Stimulated activated CD8-positive, alpha-beta memory T cell treated with anti-CD3 and anti-CD28 coated beads, Interleukin-4, amount 100 ng/mL, for 24 hours (primary cell): Measurements from ENCODE around the gene FAM111A.
"Not testable (repeated sequence)": the region's sequence is repeated elsewhere in the genome, so short reads cannot be mapped to it uniquely, and the experiment has no call there.

Experiments used
- DNase-seq: peaks from one replicate; pipeline ENCODE4 v3.0.0-alpha.2; 2020; ENCODE audit warnings: low read depth

FAM111A gene, protein sequence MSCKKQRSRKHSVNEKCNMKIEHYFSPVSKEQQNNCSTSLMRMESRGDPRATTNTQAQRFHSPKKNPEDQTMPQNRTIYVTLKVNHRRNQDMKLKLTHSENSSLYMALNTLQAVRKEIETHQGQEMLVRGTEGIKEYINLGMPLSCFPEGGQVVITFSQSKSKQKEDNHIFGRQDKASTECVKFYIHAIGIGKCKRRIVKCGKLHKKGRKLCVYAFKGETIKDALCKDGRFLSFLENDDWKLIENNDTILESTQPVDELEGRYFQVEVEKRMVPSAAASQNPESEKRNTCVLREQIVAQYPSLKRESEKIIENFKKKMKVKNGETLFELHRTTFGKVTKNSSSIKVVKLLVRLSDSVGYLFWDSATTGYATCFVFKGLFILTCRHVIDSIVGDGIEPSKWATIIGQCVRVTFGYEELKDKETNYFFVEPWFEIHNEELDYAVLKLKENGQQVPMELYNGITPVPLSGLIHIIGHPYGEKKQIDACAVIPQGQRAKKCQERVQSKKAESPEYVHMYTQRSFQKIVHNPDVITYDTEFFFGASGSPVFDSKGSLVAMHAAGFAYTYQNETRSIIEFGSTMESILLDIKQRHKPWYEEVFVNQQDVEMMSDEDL

DNA sequence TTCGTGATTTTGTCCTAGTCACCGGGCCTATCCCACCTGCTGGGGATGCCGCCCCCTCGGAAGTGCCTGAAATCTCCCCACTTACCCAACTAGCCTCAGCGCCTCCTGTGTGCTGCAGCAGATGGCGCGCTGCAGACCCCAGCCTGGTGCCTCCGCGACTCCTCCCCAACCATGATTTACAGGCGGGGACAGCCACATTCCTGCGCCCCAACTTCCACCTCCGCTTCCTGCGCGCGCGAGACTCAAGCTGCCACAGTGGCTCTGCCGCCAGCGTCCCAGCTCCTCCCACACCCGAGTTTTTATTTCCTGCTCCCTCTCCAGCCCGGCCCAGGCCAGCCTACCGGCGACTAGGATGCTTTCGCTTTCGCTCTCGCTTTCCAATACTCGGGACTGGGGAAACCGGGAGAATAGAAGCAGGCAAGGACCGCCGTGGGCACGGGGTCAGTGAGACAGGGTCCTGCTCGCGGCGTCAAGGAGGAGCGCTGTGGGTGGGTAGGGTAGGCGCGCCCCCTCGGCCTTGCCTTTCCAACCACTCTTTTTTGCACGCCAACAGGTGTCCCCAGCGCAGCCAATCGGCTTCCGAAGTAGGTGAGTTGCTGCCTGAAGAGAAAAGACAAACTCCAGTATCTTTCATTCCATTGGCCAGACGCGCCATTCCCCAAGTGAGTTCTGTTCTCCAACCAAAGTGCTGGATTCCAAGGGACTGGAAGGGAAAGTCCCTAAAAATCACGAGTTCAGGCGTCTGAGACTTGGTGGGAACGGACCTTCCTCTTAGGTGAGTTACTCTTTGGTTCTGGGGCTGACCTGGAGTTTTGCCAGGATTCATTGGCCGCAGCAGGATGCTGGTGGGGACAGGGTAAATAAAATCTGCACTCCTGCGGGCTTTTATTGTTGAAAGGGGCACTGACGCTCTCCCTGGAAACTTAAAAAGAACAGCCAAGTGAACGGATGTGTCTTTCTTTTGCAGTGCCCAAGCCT is at the start of gene FAM111A:
TSS of gene FAM111A (plus strand) at position 327 of the 978 bp plus-strand sequence. CDS start 6,017 bp downstream, outside the sequence.
- DNase-seq = peak; percentile 70

DNA sequence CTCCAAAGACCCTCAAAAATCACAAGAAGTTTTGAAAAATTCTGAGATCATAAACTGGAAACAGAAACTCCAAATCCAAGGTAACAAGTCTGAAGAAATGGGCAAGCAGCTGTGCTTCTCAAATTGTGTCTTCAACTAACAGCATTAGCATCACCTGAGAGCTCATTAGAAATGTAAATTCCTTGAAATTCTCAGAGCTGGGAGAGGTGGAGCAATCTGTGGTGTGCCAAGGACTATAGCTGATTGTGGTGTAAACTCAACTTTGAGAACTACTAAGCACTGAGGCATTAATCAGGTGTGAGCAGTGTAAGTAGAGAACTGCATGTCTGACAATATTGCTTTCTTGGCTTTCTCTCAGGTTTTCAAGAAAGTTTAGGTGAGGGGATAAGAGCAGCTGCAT is 49.1 kb upstream of the FAM111A start:
- DNase-seq = not testable (repeated sequence)

DNA sequence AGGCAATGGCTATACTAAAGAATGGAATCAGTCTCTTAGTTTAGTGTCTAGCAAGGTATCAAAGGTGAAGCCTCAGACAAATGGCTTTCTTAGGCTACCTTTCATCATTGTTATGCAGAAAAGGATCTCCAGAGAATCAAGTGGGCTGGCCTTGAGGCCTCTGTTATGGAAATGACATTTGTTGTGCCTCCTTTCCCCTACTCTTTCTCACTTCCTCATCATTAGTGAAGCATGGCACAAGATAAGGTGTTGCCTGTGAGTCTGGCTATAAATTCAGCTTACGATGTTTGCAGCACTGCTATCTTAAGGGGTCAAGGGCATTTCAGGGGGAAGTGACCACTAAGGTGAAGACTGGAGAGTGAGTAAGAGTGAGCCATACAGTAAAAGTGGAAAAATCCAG is 47.4 kb upstream of the FAM111A start:
- DNase-seq = not testable (repeated sequence)

DNA sequence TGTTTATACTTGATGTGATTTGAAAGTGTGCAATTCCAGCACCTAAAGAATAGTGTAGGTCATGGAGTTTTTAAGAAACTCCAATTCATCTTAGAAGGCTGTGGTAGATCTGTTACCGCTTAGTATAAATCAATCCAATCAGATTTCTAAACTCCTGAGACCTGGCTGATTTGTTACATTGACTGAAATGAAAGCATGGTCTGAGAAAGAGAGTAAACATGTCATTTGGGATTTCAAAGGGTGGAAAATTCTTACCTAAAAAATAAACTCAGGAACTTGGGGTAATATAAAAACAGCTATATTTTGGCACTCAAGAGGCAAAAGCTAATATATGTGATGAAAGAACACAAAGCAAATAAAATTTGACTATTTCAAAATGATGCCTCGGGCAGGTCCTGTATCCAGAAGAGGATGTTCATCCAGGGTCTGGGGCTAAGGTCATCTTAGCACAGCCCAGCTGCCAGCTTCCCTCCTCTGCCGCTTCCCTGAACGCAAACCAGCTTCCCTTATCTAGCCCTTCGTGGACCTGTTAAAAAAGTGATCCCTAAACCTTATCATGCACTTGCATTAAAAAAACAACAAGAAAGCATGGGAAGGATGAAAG is 46.6 kb upstream of the FAM111A start:
- not testable (repeated sequence) for DNase-seq

DNA sequence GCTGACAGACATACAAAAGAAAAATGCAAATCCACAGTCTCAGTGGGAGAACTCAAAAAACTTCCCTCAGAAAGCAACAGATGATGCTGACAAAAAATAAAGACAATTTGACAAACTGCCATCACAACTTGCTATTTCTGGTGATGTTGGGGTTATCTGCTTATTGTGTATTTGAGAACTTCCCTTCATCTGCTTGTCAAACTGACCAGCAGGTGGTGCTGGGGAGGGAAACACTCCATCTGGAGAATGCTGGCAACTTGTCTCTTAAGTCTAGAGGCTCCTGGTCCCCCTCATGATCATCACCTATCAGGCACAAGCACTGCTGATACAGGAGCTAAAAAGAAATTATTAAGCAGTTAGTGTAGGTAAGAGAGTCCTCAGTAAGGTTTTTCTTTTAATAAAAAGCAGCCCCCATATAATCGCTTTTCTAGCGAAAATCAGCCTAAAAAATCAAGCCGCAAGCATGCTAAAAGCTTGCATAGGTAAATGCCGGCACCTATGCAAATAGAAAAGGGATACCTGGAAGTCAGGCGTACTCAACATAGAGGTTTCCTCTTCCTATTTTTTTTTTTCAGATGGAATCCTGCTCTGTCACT is 45.4 kb upstream of the FAM111A start:
- DNase-seq = peak; percentile 34

DNA sequence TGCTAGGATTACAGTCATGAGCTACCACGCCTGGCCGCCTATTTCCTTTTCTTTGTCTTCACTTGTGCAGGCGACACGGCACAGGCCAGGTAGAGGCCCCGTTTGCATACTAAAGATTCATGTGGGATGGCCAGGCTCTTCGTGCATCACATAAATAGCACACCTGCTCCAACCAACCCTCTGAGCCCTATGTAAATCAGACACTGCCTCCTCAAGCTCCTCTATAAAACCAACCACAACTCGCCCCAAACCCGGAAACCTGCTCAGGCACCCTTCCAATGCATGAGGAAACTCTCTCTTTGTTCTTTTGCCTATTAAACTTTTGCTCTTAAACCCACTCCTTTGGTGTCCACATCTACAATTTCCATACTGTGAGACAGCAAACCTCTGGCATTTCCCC is 44.7 kb upstream of the FAM111A start:
- not testable (repeated sequence) for DNase-seq

DNA sequence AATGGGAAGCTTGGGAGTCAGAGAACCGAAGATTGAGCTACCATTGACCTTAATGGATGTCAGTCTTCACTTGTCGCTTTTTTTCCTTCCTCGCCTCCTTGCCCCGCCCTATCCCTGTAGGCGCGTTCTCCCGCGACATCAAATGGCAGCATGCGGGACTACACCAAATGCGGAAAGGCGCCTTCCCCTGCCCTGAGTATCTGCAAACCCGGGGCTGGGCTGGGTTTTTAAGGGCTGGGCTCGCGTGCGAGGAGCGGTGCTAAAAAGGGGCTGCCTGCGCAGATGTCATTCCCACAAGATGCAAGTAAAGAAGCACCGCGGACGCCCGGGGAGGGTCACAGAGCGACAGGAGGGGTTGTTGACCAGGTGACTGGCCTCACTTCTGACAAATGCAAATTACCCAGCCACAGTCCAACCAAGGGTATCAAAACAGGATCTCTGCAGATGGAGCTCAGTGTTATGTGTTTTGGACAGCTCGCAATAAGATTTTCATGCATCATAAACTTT is 40.3 kb upstream of the FAM111A start:
- peak; percentile 45 for DNase-seq

DNA sequence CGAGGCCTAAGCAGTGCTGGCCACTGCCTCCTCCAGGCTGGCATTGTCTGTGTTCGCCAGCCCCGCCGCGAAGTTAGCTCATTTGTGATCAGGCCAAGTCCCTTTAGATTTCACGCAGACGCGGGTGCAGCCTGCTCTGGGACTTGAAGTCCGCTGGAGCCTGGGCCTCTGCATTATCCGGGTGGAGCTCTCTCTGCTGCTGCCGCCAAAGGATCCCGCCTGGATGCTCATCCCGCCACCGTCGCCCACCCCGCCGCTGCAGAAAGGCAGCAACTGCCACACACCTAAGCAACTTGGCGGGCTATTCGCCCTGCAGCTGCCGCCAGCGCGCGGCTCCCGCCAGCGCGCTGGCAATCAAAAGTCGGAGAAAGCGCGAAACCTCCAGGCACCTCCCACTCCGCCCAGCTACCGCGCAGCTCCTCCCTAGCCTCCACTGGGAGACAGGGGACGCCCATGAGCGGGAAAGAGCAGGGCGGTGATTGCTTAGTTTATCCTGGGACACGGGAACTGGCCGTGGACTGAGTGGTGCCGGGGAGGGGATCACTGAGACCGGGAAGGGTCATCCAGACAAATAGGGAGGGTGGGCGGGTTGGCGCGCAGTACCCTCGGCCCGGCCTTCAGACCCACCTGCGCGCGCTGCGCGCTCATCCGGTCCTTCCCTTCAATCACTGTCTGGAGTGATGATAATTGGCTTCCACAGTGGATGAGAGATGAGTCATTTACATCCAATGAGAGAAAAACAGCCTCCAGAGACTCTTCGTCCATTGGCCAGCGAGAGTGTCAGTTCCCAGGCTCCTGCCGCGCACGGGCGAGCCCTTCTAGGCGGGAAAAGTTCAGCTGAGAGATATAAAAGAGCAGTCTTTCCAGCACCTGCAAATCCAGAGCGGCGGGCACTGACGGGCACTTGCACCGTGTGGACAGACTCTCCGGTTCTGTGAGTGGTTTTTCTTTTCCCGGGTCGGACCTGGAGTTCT is 36.0 kb upstream of the FAM111A start, which contains the start of gene FAM111B:
TSS of gene FAM111B (plus strand) at position 875 of the 974 bp plus-strand sequence. CDS start 2,389 bp downstream, outside the sequence.
- peak; percentile 45 for DNase-seq

DNA sequence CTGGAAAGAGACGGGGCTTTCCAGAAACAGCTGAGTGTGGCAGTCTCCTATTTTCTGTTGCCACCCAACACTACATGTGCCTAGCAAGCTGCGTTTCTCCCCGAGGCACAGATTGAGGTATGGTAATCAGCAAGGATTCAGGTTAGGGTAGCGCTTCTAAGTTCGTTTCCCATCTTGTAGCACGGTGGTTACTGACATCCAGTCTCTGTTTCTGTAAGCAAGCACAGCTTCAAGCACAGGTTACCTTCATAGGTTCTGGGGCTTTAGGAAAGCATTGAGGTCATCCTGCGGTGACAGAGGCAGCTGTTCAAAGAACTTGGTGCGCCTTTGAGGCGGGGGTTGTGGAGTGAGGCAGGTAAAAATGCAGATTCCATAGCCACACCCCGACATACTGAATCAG is 34.9 kb upstream of the FAM111A start:
- not testable (repeated sequence) for DNase-seq

DNA sequence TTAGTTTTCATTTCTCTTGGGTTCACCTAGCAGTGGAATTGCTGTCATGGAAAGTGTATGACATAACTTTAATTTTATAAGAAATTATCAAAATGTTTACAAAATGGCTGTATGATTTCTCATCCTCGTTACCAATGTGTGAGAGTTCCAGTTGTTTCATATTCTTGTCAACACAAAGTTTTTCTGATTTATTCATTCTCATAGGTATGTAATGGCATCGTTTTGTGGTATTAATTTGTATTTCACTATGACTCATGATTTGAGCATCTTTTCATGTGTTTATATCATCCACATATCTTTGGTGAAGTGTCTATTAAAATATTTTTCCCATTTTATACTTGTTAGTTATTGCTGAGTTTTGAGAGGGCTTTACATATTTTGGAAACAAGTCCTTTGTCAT is 30.2 kb upstream of the FAM111A start:
- no peak for DNase-seq

DNA sequence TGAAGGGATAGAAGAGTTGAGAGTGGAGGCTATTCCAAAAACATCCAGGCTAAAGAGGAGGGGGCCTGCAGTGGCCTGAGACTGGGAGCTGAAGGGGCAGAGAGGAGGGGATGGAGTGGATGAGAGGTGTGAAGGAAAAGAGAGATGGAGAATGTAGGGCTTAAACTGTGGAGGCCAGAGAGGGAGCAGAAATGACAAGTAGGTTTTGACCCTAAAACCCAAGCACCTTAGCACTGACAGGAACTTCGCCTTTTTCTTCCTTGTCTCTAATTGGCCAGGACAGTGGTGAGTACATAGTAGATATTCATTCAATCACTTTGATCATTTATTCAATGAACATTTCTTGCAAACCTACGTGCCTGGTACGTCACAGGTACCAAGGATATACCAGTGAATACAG is 28.3 kb upstream of the FAM111A start:
- no peak for DNase-seq

DNA sequence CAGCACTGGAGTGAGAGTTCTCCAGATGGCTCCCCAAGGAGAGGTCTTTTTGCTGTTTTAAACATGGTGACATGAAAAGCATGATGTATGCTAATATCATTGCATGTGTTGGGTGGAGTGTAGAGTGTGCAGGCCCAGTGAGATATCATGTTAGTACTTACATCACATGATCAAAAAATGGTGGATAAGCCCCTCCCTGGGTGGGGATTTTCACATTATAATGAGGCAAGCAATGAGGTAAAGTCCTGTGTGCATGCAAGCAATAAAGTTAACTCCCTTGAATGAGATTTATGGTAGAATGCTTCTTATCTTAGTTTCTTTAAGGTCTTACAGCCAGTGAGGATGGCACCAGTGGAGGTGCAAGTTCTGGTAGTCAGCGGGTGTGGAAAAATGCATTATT is 27.1 kb upstream of the FAM111A start:
- DNase-seq = no peak

DNA sequence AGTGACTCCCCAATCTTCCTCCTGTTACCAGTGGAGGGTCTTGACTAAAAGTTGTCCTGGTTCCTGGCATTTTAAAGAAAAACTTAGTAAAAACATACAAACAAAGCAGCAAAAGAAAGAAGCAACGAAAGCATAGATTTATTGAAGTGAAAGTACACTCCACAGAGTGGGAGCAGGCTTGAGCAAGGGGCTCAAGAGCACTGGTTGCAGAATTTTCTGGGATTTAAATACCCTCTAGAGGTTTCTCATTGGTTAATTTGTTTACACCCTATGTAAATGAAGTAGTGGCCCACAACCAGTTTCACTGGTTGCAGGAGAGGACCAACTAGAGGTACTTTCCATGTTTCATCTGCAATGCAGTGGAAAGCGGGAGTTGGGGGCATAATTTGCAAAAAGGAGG is 24.9 kb upstream of the FAM111A start:
- DNase-seq = no peak

DNA sequence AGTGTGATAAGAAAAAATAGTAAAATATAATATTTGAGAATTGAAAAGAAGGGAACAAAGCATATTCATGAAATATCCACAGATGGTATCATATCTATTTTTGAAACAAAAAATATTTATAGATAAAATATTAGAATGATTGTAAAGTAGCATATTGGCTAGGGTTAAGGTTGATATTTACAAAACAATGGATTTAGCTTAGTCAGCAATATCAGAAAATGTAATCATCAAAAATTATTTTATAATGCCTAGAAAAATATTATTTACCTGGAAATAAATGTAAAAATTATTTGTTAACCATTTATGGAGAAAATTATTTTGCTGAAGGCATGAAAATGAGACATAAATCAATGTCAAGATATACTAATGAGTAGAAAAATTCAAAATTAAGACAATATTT is 22.8 kb upstream of the FAM111A start:
- no peak for DNase-seq

DNA sequence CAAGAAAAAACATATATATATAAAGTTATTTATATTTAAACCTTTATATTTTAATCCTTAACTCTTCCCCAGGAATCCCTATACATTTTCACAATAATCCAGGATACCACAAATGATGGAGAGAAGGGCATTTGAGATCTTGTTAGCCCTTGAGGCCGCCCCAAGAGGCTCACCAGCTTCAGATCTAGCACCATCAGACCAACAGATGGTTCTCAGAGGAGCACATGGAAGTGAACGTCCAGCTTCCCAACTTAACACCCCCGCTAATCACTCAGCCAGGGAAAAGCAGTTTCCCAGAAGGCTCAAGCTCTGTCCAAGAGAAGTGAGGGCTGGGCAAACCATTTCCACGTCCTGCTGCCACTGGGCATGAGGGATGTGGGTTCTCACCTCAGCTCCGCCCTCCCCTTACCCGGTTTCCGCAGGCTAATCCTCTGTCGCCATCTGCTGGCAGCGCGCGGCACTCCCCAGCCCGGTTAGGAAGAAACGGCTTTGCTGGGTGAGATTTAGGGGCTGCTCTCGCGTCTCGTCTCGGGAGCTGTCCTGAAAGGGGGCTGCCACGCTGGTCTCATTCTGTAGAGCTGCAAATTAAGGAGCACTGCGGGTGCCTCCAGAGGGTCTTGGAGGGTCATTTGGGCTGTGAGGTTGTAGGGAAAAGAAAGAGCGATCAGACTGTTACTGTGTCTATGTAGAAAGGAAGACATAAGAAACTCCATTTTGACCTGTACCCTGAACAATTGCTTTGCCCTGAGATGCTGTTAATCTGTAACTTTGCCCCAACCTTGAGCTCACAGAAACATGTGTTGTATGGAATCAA is 6.8 kb upstream of the FAM111A start:
- DNase-seq = peak; percentile 83

DNA sequence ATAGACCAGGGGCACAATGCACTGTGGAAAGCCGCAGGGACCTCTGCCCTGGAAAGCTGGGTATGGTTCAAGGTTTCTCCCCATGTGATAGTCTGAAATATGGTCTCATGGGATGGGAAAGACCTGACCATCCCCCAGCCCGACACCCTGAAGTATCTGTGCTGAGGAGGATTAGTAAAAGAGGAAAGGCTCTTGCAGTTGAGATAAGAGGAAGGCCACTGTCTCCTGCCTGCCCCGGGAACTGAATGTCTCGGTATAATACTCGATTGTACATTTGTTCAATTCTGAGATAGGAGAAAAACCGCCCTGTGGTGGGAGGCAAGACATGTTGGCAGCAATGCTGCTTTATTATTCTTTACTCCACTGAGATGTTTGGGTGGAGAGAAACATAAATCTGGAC is 6.1 kb upstream of the FAM111A start:
- not testable (repeated sequence) for DNase-seq

DNA sequence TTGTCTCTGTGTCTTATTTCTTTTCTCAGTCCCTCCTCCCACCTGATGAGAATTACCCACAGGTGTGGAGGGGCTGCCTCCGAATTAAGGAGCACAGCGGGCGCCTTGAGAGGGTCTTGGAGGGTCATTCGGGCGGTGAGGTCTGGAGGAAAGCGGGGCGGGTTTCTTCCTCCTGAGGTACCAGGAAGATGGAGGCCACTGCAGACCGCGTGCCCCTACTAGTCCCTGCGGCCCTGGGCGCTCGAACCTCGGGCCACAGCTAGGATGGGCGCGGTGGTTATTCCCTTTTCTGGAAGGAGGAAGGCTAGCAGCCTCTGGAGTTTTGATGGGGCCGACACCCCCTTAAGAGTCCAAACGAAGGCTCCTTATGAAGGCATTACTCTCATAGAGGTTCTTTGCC is 5.5 kb upstream of the FAM111A start:
- no peak for DNase-seq

DNA sequence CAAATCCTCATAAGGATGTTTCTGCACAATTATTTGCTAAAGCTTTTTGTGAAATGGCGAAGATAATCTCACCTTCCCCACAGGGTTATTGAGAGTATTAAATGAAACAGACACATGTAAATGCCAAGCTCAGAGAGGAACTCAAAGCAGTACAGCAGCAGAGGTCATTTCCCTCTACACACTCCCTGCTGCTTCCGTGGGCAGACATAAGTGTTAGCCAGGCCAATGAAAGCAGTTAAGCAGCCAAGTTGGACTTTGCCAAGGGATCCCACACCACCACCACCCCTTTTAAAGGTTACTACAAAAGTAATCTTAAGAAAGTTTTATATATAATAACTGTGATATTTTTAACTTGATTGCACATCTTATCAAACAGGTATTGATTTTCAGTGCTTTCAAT is 4.0 kb upstream of the FAM111A start:
- no peak for DNase-seq

DNA sequence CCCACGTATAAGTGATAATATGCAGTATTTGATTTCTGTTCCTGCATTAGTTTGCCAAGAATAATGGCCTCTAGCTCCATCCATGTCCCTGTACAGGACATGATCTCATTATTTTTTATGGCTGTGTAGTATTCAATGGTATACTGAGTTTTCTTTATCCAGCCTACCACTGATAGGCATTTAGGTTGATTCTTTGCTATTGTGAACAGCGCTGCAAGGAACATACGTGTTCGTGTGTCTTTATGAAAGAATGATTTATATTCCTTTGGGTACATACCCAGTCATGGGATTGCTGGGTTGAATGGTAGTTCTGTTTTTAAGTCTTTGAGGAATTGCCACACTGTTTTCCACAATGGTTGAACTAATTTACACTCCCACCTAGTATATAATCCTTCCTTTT is 1.5 kb upstream of the FAM111A start:
- DNase-seq = no peak
